NCI-H1694 (cell line): Measurements from ENCODE around the gene ACER2.
A peak's percentile ranks its signal among the peaks of the same experiment; 100 is the strongest.
"Not testable (repeated sequence)": the region's sequence is repeated elsewhere in the genome, so short reads cannot be mapped to it uniquely, and the experiment has no call there.

Experiments
- DNase-seq: peaks from one replicate; lab custom pipeline; 2025; lab: John Stamatoyannopoulos, UW

The ACER2 gene

DNA sequence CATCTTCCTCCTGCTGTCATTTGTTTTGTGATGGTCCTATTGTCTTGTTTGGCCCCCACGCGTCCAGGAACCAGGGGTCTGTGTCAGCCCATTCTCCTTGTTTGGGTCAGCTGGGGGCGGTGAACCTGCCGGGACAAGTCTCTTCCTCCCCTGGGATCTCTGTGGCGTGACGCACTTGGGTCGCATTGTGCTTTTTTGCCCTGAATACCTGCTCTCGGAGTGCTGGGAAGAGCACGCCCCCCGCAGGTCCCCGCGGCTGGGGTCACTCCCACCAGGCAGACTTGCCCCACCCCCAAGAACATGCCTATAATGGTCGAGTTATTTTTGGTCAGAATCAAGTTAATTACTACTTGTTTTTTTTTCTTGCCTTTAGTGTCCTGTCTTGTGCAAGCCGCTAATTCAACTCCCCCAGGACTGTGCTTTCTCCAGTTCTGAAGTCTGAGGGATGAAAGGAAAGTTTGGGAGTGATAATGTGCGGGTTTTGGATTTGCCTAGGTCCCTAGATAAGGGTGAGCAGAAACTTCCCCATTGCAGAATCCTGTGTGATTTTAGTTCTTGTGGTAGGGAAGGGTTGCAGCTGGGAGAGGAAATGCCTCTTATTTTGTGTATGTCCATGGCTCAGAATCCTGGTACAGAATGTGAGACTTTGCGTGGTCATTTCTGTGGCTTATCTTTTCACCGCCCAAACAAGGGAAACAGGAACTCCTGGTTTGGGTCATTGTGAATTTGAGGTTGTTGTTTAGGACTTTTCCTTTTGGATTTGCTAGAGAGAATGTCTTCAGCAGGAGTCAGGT, 789 bp downstream of the ACER2 start:
- peak; percentile 29 for DNase-seq

DNA sequence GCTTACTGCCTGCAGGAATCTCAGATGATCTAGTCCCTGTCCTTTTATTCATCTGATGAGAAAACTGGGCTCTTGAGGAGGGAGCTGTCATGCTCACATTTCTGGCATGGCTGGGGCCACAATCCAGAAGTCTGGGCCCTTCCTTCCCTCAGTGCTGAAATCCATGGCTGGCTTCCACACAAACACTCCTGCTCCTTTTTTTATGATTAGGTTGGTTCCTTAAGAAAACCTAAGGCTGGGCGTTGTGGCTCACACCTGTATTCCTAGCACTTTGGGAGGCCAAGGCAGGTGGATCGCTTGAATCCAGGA, 1.3 kb downstream of the ACER2 start:
- no peak for DNase-seq

DNA sequence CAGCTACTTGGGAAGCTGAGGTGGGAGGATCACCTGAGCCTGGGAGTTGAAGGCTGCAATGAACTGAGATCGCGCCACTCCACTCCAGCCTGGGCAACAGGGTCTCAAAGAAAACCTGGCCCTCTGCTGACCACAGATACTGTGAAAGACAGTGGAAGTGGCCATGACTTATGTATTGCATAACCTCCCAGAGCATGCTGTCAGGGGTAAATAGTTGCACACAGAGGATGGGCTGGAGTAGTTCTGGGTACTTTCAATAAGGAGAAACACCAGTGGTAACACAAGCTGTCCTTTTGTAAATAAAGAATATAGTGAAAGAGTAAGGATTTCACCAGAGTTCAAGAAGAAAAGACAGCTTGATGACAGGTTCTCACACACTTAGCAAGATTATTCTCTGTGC, 1.8 kb downstream of the ACER2 start:
- no peak for DNase-seq

DNA sequence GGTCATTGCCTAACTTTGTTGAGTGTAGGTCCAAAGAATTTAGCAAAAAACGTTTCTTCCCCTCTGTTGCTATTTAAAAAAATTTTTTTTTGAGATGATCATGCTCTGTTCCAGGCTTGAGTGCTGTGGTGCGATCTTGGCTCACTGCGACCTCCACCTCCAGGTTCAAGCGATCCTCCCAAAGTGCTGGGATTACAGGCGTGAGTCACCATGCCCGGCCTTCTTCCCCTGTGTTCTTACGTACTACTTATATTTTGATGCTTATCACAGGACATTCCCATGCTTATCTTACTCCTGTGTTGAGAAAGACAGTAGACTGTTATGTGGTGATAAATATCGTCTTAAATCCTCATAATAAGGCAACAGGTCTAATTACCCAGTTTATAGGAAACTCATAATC, 2.5 kb downstream of the ACER2 start:
- DNase-seq = no peak

- DNase-seq = not testable (repeated sequence)
These were observed 4.6 kb downstream of the ACER2 start for GRCh38 chr9:19413456-19413855.

DNA sequence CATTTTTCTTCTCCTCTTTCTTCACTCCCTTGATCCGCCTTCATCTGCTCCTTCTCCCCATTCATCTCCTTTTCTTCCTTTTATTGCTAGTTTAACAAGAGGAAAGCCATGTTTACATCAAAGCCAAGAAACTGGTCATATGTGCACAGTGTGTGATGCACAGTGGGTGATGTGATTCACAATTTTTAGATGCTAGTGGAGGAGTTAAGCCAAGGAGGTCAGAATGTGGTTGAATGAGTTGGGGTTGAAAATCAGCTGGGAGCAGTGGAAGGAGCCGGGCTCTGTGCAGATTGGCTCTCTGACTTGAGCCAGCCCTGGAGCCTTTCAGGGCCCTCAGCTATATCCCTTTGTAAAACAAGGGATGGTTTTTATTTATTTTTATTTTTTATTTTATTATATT, 7.3 kb downstream of the ACER2 start:
- DNase-seq = no peak

DNA sequence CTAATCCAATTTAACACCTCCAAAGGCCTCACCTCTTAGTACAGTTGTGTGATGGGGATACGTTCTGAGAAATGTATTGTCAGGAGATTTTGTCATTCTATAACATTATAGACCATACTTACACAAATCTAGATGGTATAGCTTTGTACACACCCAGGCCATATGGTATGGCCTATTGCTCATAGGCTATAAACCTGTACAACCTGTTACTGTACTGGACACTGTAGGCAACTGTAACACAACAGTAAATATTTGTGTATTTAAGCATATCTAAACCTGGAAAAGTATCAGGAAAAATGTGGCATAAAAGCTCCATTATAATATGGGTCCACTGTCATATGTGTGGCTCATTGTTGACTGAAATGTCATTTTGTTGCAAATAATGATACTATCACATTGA, 12.1 kb downstream of the ACER2 start:
- DNase-seq = no peak

DNA sequence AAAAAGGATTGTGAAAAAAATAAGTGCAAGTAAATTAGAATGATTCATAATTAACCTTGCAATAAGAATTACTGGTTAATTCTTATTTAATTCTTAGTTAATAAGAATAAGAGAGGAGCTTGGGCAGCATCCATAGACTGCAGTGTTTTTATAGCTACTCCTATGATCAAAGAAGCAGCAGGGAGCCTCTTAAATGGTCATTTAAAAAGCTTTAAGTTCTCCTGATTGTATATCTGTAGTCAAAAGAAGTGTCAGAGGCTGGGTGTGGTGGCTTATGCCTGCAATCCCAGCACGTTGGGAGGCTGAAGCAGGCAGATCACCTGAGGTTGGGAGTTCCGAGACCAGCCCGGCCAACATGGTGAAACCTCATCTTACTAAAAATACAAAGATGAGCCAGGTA, 14.4 kb downstream of the ACER2 start:
- DNase-seq = no peak

DNA sequence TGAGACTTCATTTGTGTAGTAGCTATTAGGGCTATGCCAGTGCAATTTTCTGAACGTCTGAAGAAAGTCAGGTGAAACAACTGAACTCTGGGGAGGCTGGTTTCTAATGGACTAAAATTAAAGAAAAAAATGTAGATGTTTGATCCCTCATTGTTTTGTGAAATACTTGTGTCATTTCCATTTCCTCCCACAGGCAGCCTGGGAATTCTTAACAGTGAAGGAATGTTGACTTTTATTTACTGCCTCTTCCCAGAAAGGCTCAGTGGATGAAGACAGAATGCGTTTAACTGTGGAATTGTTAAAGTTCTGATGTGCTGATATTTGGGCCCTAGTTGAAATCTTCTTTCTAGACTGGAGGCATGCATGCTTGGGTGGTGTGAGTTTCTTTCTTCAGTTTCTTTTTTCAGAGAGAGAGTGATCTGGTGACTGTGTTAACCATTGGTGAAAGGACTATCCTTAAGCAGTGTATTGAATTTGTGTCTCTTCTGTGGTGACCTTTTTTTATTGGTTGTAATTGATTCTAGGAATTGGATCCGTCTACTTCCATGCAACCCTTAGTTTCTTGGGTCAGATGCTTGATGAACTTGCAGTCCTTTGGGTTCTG, 15.5 kb downstream of the ACER2 start:
- DNase-seq = no peak

DNA sequence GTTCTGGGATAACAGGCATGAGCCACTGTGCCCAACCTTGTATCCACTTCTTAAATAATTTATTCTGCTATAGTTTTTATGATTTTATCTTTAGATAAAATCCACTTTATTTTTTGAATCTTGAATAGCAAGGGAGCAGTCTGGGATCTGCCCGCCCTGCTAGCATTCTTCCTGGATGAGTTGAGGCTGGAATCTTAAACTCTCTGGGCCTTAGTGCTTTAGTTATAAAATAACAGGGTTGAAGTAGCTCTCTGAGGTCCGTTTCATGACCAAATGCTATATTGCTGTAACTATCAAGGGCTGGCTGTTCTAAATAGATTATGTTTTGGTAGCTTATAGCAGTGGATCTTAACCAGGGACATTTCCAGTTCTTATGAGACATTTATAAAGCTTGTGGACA, 20.8 kb downstream of the ACER2 start:
- no peak for DNase-seq

DNA sequence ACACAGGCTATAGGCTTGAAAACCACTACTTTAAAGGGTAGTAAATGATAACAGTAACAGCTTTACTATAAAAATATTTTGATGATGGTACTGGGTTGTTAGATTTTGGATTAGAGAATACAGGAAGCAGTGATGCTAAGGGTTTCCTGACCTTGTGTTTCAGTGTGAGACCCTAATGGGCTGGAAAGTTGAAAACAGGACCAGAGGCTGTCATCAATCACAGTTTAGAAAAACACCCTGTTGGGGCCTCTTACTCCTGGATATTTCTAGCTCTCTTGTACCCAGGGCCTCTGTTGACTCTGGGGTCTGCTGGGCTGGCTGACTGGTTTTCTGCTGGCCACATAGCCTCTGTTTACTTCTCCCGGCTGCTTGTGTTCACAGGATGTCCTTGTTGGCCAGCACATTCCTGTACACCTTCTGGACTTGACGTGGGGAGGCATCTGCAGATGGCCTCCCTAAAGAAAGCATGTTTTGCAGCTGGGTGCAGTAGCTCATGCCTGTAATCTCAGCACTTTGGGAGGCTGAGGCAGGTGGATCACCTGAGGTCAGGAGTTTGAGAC, 21.5 kb downstream of the ACER2 start:
- no peak for DNase-seq

DNA sequence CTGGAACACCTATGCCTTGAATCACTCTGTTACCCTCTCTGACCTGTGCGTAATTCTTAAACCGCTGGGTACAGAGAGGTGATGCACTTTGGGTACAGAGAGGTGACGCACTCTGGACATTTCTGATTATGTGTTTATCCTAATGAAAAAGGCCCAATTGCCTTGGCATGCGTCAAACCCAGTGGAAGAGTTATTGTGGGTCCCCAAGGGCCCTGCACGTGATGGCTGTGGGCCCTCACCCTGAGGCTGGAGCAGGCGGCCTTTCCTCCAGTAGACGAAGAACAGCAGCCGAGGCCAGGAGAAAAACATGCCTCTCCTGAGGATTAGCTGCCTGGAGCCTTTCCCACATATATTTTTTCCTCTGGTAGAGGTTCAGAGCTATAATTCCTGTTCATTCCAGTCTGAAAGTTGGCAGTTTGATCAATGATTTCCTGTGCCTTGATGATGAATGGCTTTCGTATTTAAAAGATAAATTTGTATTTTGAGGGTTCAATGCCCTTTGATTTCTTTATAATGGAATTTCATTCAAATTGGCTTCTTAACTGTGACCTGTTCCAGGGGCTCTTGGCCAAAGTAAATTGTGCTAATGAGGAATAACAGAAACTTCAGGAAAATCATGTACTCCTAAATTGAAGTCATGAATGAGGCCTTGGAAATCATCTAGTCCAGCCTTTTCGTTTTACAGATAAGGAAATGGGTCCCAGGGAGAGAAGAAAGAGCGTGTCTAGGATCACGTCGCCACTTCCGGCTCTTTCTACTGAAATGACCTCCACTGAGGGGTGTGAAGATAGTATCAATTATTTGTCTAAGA, 22.8 kb downstream of the ACER2 start:
- no peak for DNase-seq

- no peak for DNase-seq
These were observed 23.7 kb downstream of the ACER2 start for GRCh38 chr9:19432473-19432872.

DNA sequence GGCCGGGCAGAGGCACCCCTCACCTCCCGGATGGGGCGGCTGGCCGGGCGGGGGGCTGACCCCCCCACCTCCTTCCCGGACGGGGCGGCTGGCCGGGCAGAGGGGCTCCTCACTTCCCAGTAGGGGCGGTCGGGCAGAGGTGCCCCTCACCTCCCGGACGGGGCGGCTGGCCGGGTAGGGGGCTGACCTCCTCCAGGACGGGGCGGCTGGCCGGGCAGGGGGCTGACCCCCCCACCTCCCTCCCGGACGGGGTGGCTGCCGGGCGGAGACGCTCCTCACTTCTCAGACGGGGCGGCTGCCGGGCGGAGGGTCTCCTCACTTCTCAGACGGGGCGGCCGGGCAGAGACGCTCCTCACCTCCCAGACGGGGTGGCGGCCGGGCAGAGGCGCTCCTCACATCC, 24.9 kb downstream of the ACER2 start:
- DNase-seq = not testable (repeated sequence)

- DNase-seq = no peak
These were observed 31.6 kb downstream of the ACER2 start for GRCh38 chr9:19440376-19440775.

GRCh38 chr9:19440823-19441580, 32.2 kb downstream of the ACER2 start:
- no peak for DNase-seq

- no peak for DNase-seq
These were observed 32.9 kb downstream of the ACER2 start for GRCh38 chr9:19441730-19442129.

DNA sequence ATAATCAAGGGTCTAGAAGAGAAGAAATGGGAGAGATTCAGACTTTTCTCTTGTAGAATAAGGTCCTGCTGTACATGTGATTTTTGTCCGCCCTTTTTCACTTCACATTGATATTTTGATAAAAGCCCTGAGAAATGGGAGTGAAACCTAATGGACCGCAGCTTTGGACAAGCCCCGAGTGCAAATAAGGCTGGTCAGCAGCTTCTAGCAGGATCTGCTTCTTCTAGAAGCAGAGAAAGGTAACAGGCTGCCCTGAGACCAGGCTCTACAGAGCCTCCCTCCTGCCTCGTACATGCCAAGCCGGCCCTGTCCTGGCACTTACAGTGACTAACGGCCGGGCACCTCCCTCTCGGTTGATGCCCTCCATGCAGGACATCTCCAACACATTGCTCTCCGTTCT, 33.4 kb downstream of the ACER2 start:
- DNase-seq = no peak

DNA sequence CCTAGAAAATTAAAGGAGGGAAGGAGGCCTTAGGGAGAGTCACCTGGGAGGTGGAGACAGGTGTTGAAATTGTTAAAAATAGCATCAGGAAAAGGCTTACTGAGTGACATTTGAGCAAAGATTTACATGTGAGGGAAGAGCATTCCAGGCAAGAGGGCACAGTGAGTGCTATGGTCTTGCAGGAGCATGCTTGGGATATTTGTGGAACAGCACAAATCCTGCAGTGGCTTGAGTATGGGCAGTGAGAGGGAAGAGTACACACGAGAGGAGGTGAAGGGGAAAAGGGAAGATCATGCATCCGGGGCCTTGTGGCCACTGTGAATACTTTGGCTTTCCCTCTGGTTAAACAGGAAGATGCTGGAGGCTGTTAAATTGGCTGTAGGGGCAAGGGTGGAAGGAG, 36.6 kb downstream of the ACER2 start:
- DNase-seq = no peak

- no peak for DNase-seq
These were observed 37.6 kb downstream of the ACER2 start for GRCh38 chr9:19446361-19446861.

- no peak for DNase-seq
These were observed 42.7 kb downstream of the ACER2 start for GRCh38 chr9:19451240-19452087.
